Mesodermal cell (in vitro differentiated cells): ENCODE results near the gene TOGARAM2.

ENCODE experiments used
- H3K27ac ChIP-seq: 2 replicates; pipeline ENCODE4 v1.7.0; 2013; ENCODE audit warnings: mild to moderate bottlenecking, low read depth, low read length, moderate library complexity; ENCODE audit not compliant: severe bottlenecking
- H3K36me3 ChIP-seq: 2 replicates; pipeline ENCODE4 v1.7.1; 2013; ENCODE audit warnings: mild to moderate bottlenecking, low read length, moderate library complexity; ENCODE audit not compliant: control insufficient read depth, insufficient read depth
- H3K4me1 ChIP-seq: one replicate; pipeline ENCODE4 v1.7.1; 2013; ENCODE audit warnings: mild to moderate bottlenecking, low read length; ENCODE audit not compliant: insufficient read depth, control insufficient read depth, poor library complexity, severe bottlenecking
- H3K4me3 ChIP-seq: 2 replicates; pipeline ENCODE4 v1.7.0; 2013; ENCODE audit warnings: low read length, control low read depth, mild to moderate bottlenecking; ENCODE audit not compliant: insufficient read depth, poor library complexity, severe bottlenecking; ENCODE audit errors: extremely low read depth
- H3K9me3 ChIP-seq: 2 replicates; pipeline ENCODE4 v1.7.1; 2013; ENCODE audit warnings: mild to moderate bottlenecking, low read length, moderate library complexity; ENCODE audit not compliant: control insufficient read depth
- WGBS, 2 experiments: methylation state at CpG; one replicate each; pipeline ENCODE4 v1.1.5; 2013; ENCODE audit warnings: missing lambda C conversion rate in 2 of 2; ENCODE audit not compliant: insufficient coverage in 2 of 2; 5-methylcytosine and 5-hydroxymethylcytosine counted together

The TOGARAM2 gene

DNA sequence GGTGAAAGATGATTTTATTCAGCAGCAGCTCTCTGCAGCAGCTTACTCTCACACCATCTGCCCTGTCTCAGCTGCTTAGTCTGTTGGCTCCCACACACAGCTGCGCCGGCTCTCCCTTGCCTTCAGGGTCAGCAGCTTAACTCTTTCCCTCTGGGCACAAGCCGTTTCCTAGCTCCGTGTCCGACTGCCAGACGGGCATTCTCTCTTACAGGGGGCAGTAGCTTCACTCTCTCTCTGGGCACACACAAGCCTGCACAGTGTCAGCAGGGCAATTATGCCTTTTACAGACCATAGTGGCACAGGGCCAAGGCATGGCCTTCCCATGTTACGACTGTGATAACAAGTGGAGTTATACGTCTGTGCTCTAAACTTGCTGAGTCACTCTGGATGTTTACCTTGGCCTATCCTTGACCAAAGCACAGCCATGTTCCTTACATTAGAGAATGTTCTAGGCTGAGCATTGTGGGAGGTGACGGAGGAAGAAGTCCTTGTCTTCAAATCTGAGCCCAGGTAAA, 61.5 kb downstream of the TOGARAM2 start:
- WGBS, 2 experiments = 90 to 93% methylated on average over 7 to 8 of the region's 9 CpGs
- Histone ChIP-seq H3K27ac (no peak overlapping the region), H3K9me3 (no peaks in the 10 kb centered on the region)

DNA sequence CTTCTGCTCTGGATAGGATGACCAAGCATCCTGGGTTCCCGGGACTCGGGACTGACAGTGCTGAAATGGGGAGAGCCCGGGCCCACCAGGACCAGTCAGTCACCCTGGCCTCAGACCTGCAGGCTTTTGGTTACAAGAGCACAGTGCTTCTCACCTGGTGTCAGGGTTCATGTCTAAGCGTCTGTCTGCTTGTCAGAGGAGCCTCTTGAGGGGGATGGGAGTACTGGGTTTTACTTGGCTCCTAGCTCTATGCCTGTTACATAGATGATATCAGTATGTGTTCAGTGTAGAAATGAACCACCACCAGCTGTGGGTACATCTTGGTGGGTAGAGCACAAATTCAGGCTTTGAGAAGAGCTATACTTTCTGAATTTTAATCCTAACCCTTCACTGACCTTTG, 63.4 kb downstream of the TOGARAM2 start:
- WGBS, 2 experiments = 90% methylated on average over 3 to 4 of the region's 4 CpGs
- Histone ChIP-seq H3K36me3 (no peaks in the 10 kb centered on the region), H3K4me3 (no peak overlapping the region), H3K9me3 (no peaks in the 10 kb centered on the region), H3K4me1 (no peaks in the 10 kb centered on the region), H3K27ac (no peak overlapping the region)

More for the DNA sequence above, 61.5 kb downstream of the TOGARAM2 start:
- no peaks in the 10 kb centered on the region for H3K36me3 ChIP-seq
- H3K4me3 ChIP-seq = no peak overlapping the region
- no peaks in the 10 kb centered on the region for H3K4me1 ChIP-seq

DNA sequence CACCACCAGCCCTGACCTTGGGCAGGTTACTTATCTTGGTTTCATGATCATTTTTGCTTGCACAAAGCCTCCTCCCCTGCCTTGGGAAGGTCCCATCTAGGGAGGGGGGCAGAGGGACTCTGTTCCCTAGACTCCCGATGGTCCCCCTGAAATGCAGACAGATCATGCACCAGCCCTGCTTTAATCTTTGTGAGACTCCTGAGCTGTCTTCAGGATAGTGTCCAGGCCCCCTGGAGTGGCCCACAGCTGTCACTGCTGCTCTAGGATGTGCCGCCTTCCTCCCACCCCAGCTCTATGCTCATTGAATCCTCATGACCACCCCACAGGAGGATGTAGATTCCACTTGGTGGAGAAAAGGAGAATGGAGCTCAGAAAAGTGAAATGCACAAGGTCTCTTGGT, 65.2 kb downstream of the TOGARAM2 start:
- no peaks in the 10 kb centered on the region for H3K4me1 ChIP-seq
- no peaks in the 10 kb centered on the region for H3K9me3 ChIP-seq
- H3K4me3 ChIP-seq = no peak overlapping the region
- 82 to 100% methylated on average over 1 of the region's 2 CpGs for WGBS, 2 experiments
- no peak overlapping the region for H3K27ac ChIP-seq
- H3K36me3 ChIP-seq = no peaks in the 10 kb centered on the region

DNA sequence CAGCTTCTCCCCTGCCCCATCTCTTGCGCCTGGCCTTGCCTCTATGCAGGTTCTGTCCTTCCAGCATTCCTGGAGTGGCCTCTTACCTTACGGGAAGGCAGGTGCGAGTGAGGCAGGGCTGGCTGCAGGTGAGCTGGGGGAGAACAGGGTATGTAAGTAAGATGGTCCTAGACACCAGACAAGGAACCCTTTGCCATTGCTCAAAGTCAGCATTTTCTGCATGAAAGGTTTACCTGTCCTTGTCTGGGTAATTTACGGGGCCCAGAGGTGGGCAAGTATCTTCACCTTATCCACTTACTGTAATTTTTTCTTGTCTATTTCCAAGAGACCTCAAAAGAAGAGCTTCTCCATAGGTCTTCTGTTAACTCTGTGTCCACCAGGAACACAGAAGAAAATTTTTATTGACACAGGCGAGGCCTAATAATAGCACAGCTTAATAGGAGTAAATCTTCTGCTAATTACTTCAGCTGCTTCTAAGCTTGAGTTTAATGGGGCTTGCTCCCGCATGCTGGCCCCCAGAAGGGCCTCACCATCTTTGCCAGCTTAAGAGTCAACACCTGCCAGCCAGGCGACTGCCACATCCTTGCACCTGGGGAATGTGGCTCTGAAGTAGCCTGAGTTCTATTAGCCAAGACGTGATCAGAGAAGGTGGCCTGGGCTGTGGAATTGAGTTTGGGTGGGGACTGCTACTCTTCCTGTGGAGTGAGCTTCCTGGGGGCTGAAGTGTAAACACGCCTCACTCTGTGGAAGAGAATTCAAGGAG, 66.2 kb downstream of the TOGARAM2 start:
- 90 to 92% methylated on average over 7 of the region's 9 CpGs for WGBS, 2 experiments
- Histone ChIP-seq H3K4me3 (no peak overlapping the region), H3K9me3 (no peaks in the 10 kb centered on the region), H3K4me1 (no peaks in the 10 kb centered on the region), H3K36me3 (no peaks in the 10 kb centered on the region), H3K27ac (no peak overlapping the region)

DNA sequence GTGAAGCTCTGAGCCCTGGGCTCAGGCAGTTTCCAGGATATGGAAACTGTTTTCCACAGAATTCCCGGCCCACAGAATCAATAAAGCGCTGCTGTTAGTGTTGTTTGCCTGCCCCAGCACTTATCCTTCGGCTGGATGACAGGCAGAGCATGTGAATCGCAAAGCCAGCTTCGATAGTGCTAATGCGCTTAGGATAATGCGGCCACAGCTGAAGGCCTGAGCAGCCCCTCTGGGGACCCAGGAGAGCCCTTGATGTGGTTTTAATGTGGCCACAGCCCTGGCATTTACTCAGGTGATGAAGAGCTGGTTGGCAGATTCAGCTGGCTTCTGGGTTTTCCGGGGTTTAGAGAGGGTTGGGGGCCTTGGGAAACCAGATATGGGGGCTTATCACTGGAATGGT, 69.5 kb downstream of the TOGARAM2 start:
- H3K9me3 ChIP-seq = no peaks in the 10 kb centered on the region

DNA sequence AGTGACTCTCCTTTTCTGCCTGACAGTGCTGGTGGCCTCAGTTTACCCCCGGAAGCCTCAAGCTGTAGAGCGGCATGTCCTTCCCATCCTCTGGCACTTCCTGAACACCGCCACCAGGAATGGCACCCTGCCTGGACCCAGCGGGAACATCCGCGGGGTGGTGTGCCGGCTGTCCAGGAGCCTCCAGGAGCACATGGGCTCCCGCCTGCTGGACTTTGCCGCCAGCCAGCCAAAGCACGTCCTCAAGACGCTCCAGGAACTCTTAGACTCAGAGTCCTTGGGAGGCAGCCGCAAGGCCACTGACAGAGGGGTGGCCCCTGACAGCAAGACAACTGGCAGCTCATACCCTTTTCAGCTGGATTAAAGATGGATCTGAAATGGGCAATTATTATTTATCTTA, 70.6 kb downstream of the TOGARAM2 start:
- no peaks in the 10 kb centered on the region for H3K9me3 ChIP-seq
- no peak overlapping the region for H3K27ac ChIP-seq
- H3K4me1 ChIP-seq = no peaks in the 10 kb centered on the region
- no peaks in the 10 kb centered on the region for H3K36me3 ChIP-seq
- WGBS, 2 experiments = 92% methylated on average over 11 of the region's 12 CpGs
- H3K4me3 ChIP-seq = no peak overlapping the region

More for the DNA sequence above, 69.5 kb downstream of the TOGARAM2 start:
- Histone ChIP-seq H3K27ac (no peak overlapping the region), H3K36me3 (no peaks in the 10 kb centered on the region), H3K4me1 (no peaks in the 10 kb centered on the region), H3K4me3 (no peak overlapping the region)
- WGBS, 2 experiments = 88 to 92% methylated on average over 8 of the region's 8 CpGs

DNA sequence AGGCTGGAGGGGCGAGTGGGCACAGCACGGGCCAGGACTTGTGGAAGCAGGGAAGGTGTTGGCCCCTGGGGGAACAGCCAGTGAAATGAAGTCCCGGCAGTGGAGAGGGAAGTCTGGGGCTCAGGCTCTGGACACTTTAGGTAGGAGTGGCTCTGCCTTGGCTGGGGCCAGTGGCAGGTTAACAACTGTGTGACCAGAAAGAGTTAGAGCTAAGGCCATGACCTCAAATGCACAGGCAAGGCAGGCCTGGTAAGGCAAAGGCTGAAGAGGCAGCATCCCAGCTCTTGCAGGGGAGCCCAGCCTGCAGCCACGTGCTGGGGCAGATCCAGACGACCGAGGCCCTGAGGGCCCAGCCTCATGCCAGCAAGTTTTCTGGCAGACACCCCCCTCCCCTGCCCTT, 71.7 kb downstream of the TOGARAM2 start:
- Histone ChIP-seq H3K4me3 (no peak overlapping the region), H3K4me1 (no peaks in the 10 kb centered on the region), H3K36me3 (no peaks in the 10 kb centered on the region), H3K27ac (no peak overlapping the region), H3K9me3 (no peaks in the 10 kb centered on the region)
- WGBS, 2 experiments = 61 to 78% methylated on average over 6 of the region's 6 CpGs

DNA sequence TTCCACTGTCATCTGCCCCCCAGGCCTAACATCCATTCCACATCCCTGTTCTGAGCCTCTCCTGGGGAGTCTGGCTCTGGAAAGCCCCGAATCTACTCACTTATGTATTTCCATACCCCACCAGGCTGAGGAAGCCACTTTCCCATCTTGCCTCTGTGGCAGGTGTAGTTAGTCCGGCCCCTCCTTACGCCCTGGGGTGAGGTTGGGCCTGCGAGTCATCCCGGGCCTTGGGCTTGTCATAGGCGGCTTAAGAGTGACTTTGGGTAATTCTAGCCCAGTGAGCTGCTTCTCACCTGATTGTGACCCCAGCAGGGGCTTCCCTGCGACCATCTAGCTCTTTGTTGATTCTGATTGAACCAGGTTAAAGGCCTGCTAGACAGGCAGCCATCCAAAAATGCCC, 72.1 kb downstream of the TOGARAM2 start:
- H3K27ac ChIP-seq = no peak overlapping the region
- 36 to 57% methylated on average over 5 to 7 of the region's 7 CpGs for WGBS, 2 experiments
- no peaks in the 10 kb centered on the region for H3K9me3 ChIP-seq
- H3K4me1 ChIP-seq = no peaks in the 10 kb centered on the region
- H3K4me3 ChIP-seq = no peak overlapping the region
- H3K36me3 ChIP-seq = no peaks in the 10 kb centered on the region

DNA sequence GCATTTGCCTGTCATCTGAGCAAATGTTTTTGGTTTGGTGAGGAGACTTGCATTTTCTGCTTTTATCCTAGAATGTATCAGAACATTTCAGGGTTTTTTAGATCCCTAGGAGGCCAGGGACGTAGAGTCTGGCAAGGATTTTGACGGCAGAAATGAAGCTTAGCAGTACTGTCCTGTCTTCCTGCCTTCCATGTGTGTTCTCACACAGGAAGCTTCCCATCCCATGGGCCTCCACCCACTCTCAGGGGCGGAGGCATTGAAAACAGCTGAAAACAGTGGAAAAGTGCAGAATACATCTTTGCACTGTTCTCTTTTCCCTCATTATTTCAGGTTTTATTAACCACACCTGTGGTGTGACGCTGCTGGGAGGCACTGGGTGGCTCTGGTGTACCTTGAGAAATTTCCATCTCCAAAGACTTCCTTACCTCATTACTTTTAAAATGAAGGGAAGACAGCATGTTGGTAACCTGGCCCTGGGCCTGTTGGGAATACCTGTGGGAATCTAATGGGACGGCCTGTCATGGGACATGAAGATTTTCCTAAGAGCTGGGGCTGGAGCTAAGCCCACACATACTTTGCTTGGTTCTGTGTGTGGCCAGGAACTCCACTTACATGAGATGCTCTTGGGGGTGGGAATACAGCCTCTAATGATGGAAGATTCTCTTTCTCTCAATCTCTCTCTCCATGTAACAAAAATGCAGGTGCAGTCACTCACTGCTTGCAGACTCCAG, 72.7 kb downstream of the TOGARAM2 start:
- Histone ChIP-seq H3K27ac (no peak overlapping the region), H3K9me3 (no peaks in the 10 kb centered on the region), H3K4me1 (no peaks in the 10 kb centered on the region), H3K36me3 (no peaks in the 10 kb centered on the region), H3K4me3 (no peak overlapping the region)
- 39 to 57% methylated on average over 4 of the region's 5 CpGs for WGBS, 2 experiments

DNA sequence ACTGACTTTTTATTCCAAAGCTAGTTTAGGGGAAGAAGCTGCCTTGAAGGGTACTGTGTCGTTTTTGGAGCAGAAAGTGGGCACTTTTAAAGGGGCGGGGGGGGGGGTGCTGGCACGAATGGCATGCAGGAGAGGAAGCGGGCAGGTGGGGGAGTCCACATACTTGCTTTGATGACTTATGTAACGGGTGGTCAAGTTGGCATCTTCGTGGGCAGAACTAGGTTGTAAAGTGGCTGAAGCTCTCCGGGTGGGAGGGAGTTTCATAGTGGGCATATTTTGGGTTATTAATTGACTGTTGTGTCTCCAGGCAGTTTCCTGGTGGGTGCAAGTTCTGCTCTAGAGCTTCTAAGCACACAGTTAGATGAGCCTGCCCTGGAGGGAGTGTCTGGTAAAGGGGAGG, 73.3 kb downstream of the TOGARAM2 start:
- Histone ChIP-seq H3K36me3 (no peaks in the 10 kb centered on the region), H3K9me3 (no peaks in the 10 kb centered on the region), H3K27ac (no peak overlapping the region), H3K4me1 (no peaks in the 10 kb centered on the region), H3K4me3 (no peak overlapping the region)
- 60 to 92% methylated on average over 1 to 4 of the region's 7 CpGs for WGBS, 2 experiments

DNA sequence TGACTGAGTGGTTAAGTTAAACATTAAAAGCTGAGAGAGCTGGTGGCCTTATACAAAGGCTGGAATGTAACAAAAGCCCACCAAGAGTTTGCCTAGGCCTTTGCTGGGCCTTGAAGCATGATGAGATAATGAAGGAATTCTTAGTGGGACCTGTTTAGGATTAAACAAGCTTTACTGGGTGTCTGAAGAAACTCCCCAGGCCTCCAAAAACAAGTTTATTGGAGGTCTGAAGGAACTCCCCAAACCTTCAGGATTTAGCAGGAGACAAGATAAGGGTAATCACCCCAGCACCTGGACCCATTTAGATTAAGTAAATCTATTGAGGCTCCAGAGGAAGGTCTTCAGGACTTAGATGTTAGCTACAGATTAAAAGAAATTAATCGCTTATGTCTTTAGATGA, 74.5 kb downstream of the TOGARAM2 start:
- no peaks in the 10 kb centered on the region for H3K4me1 ChIP-seq
- H3K27ac ChIP-seq = peak overlapping the region; percentile 71
- no peaks in the 10 kb centered on the region for H3K36me3 ChIP-seq
- WGBS, 2 experiments = no CpG with 5 or more reads among the region's 1 CpG
- H3K9me3 ChIP-seq = no peaks in the 10 kb centered on the region
- H3K4me3 ChIP-seq = no peak overlapping the region
